GM19023 (cell line): ENCODE measurements around the gene TDG.
"Not testable (repeated sequence)": the region's sequence is repeated elsewhere in the genome, so short reads cannot be mapped to it uniquely, and the experiment has no call there.

ENCODE experiments used
- ATAC-seq: cut with Tn5 transposase; IDR thresholded peaks from one replicate; pipeline ENCODE4 v1.9.1; 2021; ENCODE audit warnings: mild to moderate bottlenecking, moderate library complexity; ENCODE audit not compliant: unreplicated experiment

TDG gene

GRCh38 chr12:104012331-104012730 is 46.7 kb downstream of the TDG start:
- ATAC-seq = no peak

GRCh38 chr12:104021862-104022261 is 56.2 kb downstream of the TDG start:
- not testable (repeated sequence) for ATAC-seq

- ATAC-seq = no peak
These were observed 57.1 kb downstream of the TDG start for GRCh38 chr12:104022786-104023185.

GRCh38 chr12:104023710-104024109 is 58.0 kb downstream of the TDG start:
- no peak for ATAC-seq

GRCh38 chr12:104024348-104024747 is 58.7 kb downstream of the TDG start:
- no peak for ATAC-seq

- ATAC-seq = no peak
These were observed 60.1 kb downstream of the TDG start for GRCh38 chr12:104025771-104026170.

- no peak for ATAC-seq
These were observed 61.3 kb downstream of the TDG start for GRCh38 chr12:104026841-104027599.

- not testable (repeated sequence) for ATAC-seq
These were observed 64.9 kb downstream of the TDG start for GRCh38 chr12:104030596-104030995.

- ATAC-seq = not testable (repeated sequence)
These were observed 70.5 kb downstream of the TDG start for GRCh38 chr12:104036143-104036542.
